Measurements from ENCODE around the gene LTBP2.

DNA sequence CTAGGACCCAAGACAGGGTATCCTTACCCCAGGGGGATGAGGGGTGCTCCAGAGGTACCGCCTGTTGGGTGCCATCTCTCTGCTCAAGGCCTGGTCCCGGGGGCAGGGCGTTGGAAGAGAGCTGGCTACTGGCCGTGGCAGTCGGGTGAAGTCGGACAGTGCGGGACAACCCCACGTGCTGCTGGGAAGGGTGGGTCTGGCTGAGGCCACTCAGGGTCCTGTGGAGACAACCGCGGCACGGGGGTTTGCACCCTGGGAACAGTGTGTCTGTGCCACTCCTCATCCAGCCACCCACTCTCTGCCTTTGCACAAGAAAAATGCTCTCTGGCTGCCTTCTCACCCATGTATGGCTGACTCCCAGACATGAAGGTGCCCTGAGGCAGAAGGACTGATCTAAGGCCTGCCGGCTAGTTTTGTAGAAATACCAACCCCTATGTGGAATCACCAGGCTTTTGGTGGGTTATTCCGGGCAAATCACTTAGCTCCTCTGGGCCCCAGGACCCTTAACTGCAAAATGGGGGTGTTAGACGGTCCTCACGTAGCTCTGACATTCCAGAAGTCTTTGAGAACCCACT lies 56.5 kb downstream of the LTBP2 start:
- TF ChIP-seq, protein P1, sequence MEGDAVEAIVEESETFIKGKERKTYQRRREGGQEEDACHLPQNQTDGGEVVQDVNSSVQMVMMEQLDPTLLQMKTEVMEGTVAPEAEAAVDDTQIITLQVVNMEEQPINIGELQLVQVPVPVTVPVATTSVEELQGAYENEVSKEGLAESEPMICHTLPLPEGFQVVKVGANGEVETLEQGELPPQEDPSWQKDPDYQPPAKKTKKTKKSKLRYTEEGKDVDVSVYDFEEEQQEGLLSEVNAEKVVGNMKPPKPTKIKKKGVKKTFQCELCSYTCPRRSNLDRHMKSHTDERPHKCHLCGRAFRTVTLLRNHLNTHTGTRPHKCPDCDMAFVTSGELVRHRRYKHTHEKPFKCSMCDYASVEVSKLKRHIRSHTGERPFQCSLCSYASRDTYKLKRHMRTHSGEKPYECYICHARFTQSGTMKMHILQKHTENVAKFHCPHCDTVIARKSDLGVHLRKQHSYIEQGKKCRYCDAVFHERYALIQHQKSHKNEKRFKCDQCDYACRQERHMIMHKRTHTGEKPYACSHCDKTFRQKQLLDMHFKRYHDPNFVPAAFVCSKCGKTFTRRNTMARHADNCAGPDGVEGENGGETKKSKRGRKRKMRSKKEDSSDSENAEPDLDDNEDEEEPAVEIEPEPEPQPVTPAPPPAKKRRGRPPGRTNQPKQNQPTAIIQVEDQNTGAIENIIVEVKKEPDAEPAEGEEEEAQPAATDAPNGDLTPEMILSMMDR (conservative IDR thresholded peaks at IDR 0.05), result no peak
- no peak for TF ChIP-seq EZH2 (IDR thresholded peaks at IDR 0.05; ENCODE audit: low read depth)

Measured in PC-9 (cell line).